Heart left ventricle (tissue), 13 donors: Measurements from ENCODE around the gene TTC7B.

Experiments used
- CTCF ChIP-seq, 12 donors: fragments of 200-600 bp; sonication (generic) in 4 of 12; IDR thresholded peaks; one replicate each; pipeline versions ENCODE4 v1.5.0 to v1.8.0; 2018 to 2022; ENCODE audit warnings: antibody characterized with exemption in 12 of 12, mild to moderate bottlenecking in 5 of 12
- POLR2A ChIP-seq, 2 donors: fragments of 450-650 bp; IDR thresholded peaks; one replicate each; pipeline ENCODE4 v1.6.1; 2017; ENCODE audit warnings: antibody characterized with exemption in 2 of 2, mild to moderate bottlenecking in 2 of 2, moderate library complexity in 2 of 2
- donor health status: ischemic (EF 13 %, LVEDD 7.1; RV severe dilation, severe dysfunction).
- donor health status: DM: no; HTN: yes; CAD: no.
- donor health status: DM: no; HTN: no; CAD: no.
- donor health status: ischemic (EF 25% LVEDD 6.9; RV normal size, moderate dysfunction).
- donor health status: ischemic (EF 25% LVEDD 5.7; RV mildly dilated, moderate dysfunction).
- donor health status: ischemic (EF 35%, LVEDD 5.7; RV mildly dilated, moderate dysfunction).
- donor health status: nonischemic (EF 11% LVEDD 7.7; RV severe dilation, severe dysfunction).
- donor health status: DM: yes; HTN: yes; CAD: no.
- donor health status: PGD.
- donor health status: ischemic (EF 29% LVEDD 5.4; RV normal size, mild dysfunction).
- donor health status: nonischemic (EF 23%, LVEDD 6.1; RV moderate dilation, normal function).

- TF ChIP-seq POLR2A (IDR thresholded peaks at IDR 0.05) (no peak), CTCF (IDR thresholded peaks at IDR 0.05) (no peak)
Observed at GRCh38 chr14:90536511-90537191, 279.6 kb downstream of the TTC7B start.
